ENCODE results near the gene SS18L1.

GRCh38 chr20:62178316-62179161, 35.0 kb downstream of the SS18L1 start:
- TF ChIP-seq ZC3H10 (CRISPR knock-in tag; IDR thresholded peaks at IDR 0.05) (no peak), CREB5 (CRISPR knock-in tag; IDR thresholded peaks at IDR 0.05; ENCODE audit: low read depth) (no peak), PPARA (CRISPR knock-in tag; IDR thresholded peaks at IDR 0.05; ENCODE audit: borderline replicate concordance) (no peak), GLIS3 (CRISPR knock-in tag; IDR thresholded peaks at IDR 0.05) (no peak), TOX (CRISPR knock-in tag; IDR thresholded peaks at IDR 0.05; ENCODE audit: borderline replicate concordance) (no peak), ZFP3 (CRISPR knock-in tag; IDR thresholded peaks at IDR 0.05) (no peak), BACH2 (CRISPR knock-in tag; IDR thresholded peaks at IDR 0.05; ENCODE audit: borderline replicate concordance) (no peak), ARNTL (CRISPR knock-in tag; IDR thresholded peaks at IDR 0.05; ENCODE audit: borderline replicate concordance, low read depth) (no peak), ESRRG (CRISPR knock-in tag; IDR thresholded peaks at IDR 0.05) (no peak)

All from SK-N-SH treated with all-trans-retinoic acid at 6 μM for 48 hours (cell line).